Measurements from ENCODE around the gene NAA25. TPM values are rescaled to one million over a fixed set of nuclear protein-coding genes. Genes with fewer than 3 reads are reported as not detected.

NAA25 gene
- polyA plus RNA-seq, 12 donors, result 19.5 to 149 (median 25.9) TPM

DNA sequence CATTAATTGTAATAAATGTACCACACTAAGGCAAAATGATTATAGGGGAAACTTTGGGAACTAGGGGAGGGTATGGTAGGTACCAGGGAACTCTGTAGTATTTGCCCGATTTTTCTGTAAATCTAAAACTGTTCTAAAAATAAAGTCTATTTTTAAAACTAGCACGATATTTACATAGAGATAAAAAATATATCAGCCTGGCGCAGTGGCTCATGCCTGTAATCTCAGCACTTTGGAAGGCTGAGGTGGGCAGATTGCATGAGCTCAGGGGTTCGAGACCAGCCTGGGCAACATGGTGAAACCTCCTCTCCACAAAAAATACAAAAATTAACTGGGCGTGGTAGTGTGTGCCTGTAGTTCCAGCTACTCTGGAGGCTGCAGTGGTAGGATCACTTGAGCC, 128.0 kb downstream of the NAA25 start:
- no peak for DNase-seq

DNA sequence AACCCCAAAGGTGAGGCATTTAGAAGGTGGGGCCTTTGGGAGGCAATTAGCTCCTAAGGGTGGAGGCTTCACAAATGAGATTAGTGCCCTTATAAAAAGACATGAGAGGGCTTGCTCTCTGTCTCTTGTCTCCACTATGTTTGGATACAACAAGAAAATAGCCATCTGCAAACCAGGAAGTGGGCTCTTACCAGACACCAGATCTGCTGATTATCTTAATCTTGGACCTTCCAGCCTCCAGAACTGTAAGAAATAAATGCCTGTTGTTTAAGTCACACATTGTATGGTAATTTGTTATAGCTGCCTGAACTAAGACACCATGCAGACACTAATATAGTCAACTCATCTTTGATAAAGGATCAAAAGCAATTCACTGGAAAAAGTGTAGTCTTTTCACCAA, 130.0 kb downstream of the NAA25 start:
- DNase-seq, result no peak

- no peak for DNase-seq
These were observed 131.7 kb downstream of the NAA25 start for GRCh38 chr12:111976860-111977259.

Other genes starting within 250 kb of the NAA25 start
- gene TMEM116, start 95.6 kb downstream of the NAA25 start, polyA plus RNA-seq (ENCODE audit: insufficient read length in 12 of 12), result 10 to 100 TPM in 9 of 12 donors, 1 to 10 TPM in 2, not detected in 1; 9.5 to 17.7 (median 12.9) TPM
- gene ERP29, start 95.4 kb downstream of the NAA25 start, polyA plus RNA-seq (ENCODE audit: insufficient read length in 12 of 12), result 100 to 1,000 TPM in 1 of 12 donors, 10 to 100 TPM in 10, not detected in 1; 61.6 to 105 (median 67.6) TPM
- gene TRAFD1, start 16.8 kb upstream of the NAA25 start, polyA plus RNA-seq (ENCODE audit: insufficient read length in 12 of 12), result 10 to 100 TPM in 11 of 12 donors, not detected in 1; 20.8 to 30.4 (median 26.6) TPM

Data from muscle of arm (tissue), 12 donors.